Measurements from ENCODE around the gene TMEM169.

DNA sequence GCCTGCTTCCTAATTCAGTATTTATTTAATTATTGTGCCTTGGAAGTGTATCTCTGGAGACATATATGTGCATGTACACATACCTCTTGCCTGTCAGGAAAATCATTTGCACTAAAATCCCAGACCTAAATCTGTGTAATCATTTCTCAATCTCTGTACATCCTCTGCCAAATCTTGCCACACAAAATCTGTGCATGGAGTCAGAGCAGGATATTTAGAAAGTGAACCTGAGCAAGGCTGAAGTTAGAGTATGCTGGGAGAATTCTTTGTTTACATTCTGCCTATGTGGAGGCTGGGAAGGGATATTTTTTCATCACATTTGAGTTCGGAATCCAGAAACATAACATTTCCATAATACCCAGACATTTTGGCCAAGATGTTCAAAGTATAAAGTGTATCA is 36.8 kb downstream of the TMEM169 start:
- TF ChIP-seq POLR2AphosphoS5 (IDR thresholded peaks at IDR 0.05): no peak
- TF ChIP-seq, protein P1, sequence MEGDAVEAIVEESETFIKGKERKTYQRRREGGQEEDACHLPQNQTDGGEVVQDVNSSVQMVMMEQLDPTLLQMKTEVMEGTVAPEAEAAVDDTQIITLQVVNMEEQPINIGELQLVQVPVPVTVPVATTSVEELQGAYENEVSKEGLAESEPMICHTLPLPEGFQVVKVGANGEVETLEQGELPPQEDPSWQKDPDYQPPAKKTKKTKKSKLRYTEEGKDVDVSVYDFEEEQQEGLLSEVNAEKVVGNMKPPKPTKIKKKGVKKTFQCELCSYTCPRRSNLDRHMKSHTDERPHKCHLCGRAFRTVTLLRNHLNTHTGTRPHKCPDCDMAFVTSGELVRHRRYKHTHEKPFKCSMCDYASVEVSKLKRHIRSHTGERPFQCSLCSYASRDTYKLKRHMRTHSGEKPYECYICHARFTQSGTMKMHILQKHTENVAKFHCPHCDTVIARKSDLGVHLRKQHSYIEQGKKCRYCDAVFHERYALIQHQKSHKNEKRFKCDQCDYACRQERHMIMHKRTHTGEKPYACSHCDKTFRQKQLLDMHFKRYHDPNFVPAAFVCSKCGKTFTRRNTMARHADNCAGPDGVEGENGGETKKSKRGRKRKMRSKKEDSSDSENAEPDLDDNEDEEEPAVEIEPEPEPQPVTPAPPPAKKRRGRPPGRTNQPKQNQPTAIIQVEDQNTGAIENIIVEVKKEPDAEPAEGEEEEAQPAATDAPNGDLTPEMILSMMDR (IDR thresholded peaks at IDR 0.05): no peak
